Neuronal stem cell (in vitro differentiated cells): ENCODE results near the gene ITGA11.

Experiments
- DNase-seq: peaks from one replicate; pipeline ENCODE4 v3.0.0-alpha.2; 2013; ENCODE audit warnings: low spot score
- H2AFZ ChIP-seq: one replicate; pipeline ENCODE4 v1.6.1; 2013; ENCODE audit warnings: mild to moderate bottlenecking, low read length, inconsistent platforms
- H2AK5ac ChIP-seq: 2 replicates; pipeline ENCODE4 v1.6.1; 2013; ENCODE audit warnings: low read depth, mild to moderate bottlenecking, inconsistent platforms, low read length, moderate library complexity, mixed read lengths
- H2BK120ac ChIP-seq: 2 replicates; pipeline ENCODE4 v1.6.1; 2013; ENCODE audit warnings: low read depth, mild to moderate bottlenecking, inconsistent platforms, low read length, moderate library complexity, mixed read lengths
- H2BK12ac ChIP-seq: one replicate; pipeline ENCODE4 v1.6.1; 2013; ENCODE audit warnings: low read length, inconsistent platforms
- H2BK15ac ChIP-seq: 2 replicates; pipeline ENCODE4 v1.6.1; 2013; ENCODE audit warnings: mild to moderate bottlenecking, low read length, inconsistent platforms, mixed read lengths
- H2BK5ac ChIP-seq: one replicate; pipeline ENCODE4 v1.6.1; 2013; ENCODE audit warnings: inconsistent platforms, mild to moderate bottlenecking, low read length, moderate library complexity
- H3K14ac ChIP-seq: one replicate; pipeline ENCODE4 v1.6.1; 2013; ENCODE audit warnings: low read length, inconsistent platforms
- H3K18ac ChIP-seq: 2 replicates; pipeline ENCODE4 v1.6.1; 2013; ENCODE audit warnings: low read length, inconsistent platforms
- H3K23ac ChIP-seq: 2 replicates; pipeline ENCODE4 v1.6.1; 2013; ENCODE audit warnings: low read depth, mild to moderate bottlenecking, mixed read lengths, low read length, inconsistent platforms; ENCODE audit not compliant: poor library complexity
- H3K27ac ChIP-seq: replicated peaks from 3 replicates; pipeline ENCODE4 v1.5.1; 2013; ENCODE audit warnings: low read length, inconsistent platforms
- H3K27me3 ChIP-seq, 3 experiments: 2 replicates each; pipeline ENCODE4 v1.6.1; 2013; ENCODE audit warnings: low read length in 3 of 3, mild to moderate bottlenecking in 2 of 3, inconsistent platforms in 1 of 3, low read depth in 1 of 3, mixed read lengths in 1 of 3, moderate library complexity in 1 of 3; ENCODE audit not compliant: control insufficient read depth in 3 of 3, insufficient read depth in 3 of 3
- H3K36me3 ChIP-seq, 2 donors: replicated peaks in 1 of 2; 2 replicates each; pipeline ENCODE4 v1.6.1; 2013; ENCODE audit warnings: low read length in 2 of 2; ENCODE audit not compliant: control insufficient read depth in 2 of 2, insufficient read depth in 2 of 2
- H3K4ac ChIP-seq: 2 replicates; pipeline ENCODE4 v1.6.1; 2013; ENCODE audit warnings: inconsistent platforms, mild to moderate bottlenecking, low read length, moderate library complexity
- H3K4me1 ChIP-seq, 2 donors: 1 replicate in 1 of 2; 2 replicates in 1 of 2; pipeline ENCODE4 v1.6.1; 2013; ENCODE audit warnings: low read length in 2 of 2, low read depth in 1 of 2; ENCODE audit not compliant: control insufficient read depth in 2 of 2, insufficient read depth in 1 of 2
- H3K4me2 ChIP-seq: one replicate; pipeline ENCODE4 v1.6.1; 2013; ENCODE audit warnings: mild to moderate bottlenecking, low read length, inconsistent platforms; ENCODE audit not compliant: insufficient read depth, poor library complexity, severe bottlenecking
- H3K4me3 ChIP-seq, 2 donors: 2 replicates each; pipeline ENCODE4 v1.5.1; 2013; ENCODE audit warnings: low read length in 2 of 2, mild to moderate bottlenecking in 2 of 2, inconsistent platforms in 1 of 2, moderate library complexity in 1 of 2
- H3K79me1 ChIP-seq: one replicate; pipeline ENCODE4 v1.6.1; 2013; ENCODE audit warnings: low read depth, mild to moderate bottlenecking, inconsistent platforms, low read length, moderate library complexity
- H3K9ac ChIP-seq: one replicate; pipeline ENCODE4 v1.6.1; 2013; ENCODE audit warnings: mild to moderate bottlenecking, low read depth, low read length, inconsistent platforms; ENCODE audit not compliant: poor library complexity
- H3K9me3 ChIP-seq, 2 donors: replicated peaks in 1 of 2; 2 replicates each; pipeline versions ENCODE3 to v1.6.1; 2013; ENCODE audit warnings: low read length in 2 of 2, mild to moderate bottlenecking in 2 of 2, inconsistent platforms in 1 of 2, low read depth in 1 of 2, mixed read lengths in 1 of 2, moderate library complexity in 1 of 2; ENCODE audit not compliant: control insufficient read depth in 2 of 2, insufficient read depth in 1 of 2
- H4K8ac ChIP-seq: one replicate; pipeline ENCODE4 v1.6.1; 2013; ENCODE audit warnings: low read depth, mild to moderate bottlenecking, inconsistent platforms, low read length, moderate library complexity
- H4K91ac ChIP-seq: one replicate; pipeline ENCODE4 v1.6.1; 2013; ENCODE audit warnings: low read length, low read depth, mild to moderate bottlenecking, inconsistent platforms; ENCODE audit not compliant: poor library complexity
- WGBS, 2 donors: extraction: QIAGEN DNeasy Blood & Tissue Kit; methylation state at CpG; one replicate each; pipeline ENCODE4 v1.1.7; 2013; ENCODE audit warnings: missing lambda C conversion rate in 2 of 2, mixed read lengths in 1 of 2; ENCODE audit not compliant: insufficient read length in 2 of 2, insufficient replicate concordance in 1 of 2; ENCODE audit errors: extremely low coverage in 2 of 2; 5-methylcytosine and 5-hydroxymethylcytosine counted together

Gene ITGA11

GRCh38 chr15:68279779-68280753 is 151.9 kb downstream of the ITGA11 start:
- DNase-seq, result no peak
- no peak overlapping the region for H4K8ac ChIP-seq
- no peak overlapping the region for H2BK15ac ChIP-seq
- no peak overlapping the region for H2BK120ac ChIP-seq
- no peak overlapping the region for H3K14ac ChIP-seq
- no peak overlapping the region for H3K9ac ChIP-seq
- no peak overlapping the region for H3K4me2 ChIP-seq
- no peaks in the 10 kb centered on the region for H3K27me3 ChIP-seq
- H3K4me1 ChIP-seq, result peaks cover 9 to 34% of the 10 kb centered on the region in 2 donors
- peaks cover 5 to 22% of the 10 kb centered on the region in 2 donors for H3K36me3 ChIP-seq
- no peak overlapping the region for H3K23ac ChIP-seq
- no peak overlapping the region for H4K91ac ChIP-seq
- H2BK5ac ChIP-seq, result no peak overlapping the region
- WGBS, 2 donors, result no CpG with 5 or more reads among the region's 11 CpGs
- no peak overlapping the region for H3K27ac ChIP-seq
- no peak overlapping the region for H3K18ac ChIP-seq
- H3K4me3 ChIP-seq, result peak overlapping the region in 1 of 2 donors; percentile 73
- peaks cover 8% of the 10 kb centered on the region for H3K79me1 ChIP-seq
- no peak overlapping the region for H2AFZ ChIP-seq
- H2AK5ac ChIP-seq, result no peak overlapping the region
- peaks cover 3 to 11% of the 10 kb centered on the region in 2 donors for H3K9me3 ChIP-seq
- H2BK12ac ChIP-seq, result no peak overlapping the region
- H3K4ac ChIP-seq, result no peak overlapping the region

GRCh38 chr15:68278595-68279405 is 153.2 kb downstream of the ITGA11 start:
- peak overlapping the region; percentile 43 for H4K8ac ChIP-seq
- no peak for DNase-seq
- peak overlapping the region; percentile 44 for H4K91ac ChIP-seq
- H3K4me1 ChIP-seq, result peaks cover 9 to 34% of the 10 kb centered on the region in 2 donors
- H3K9me3 ChIP-seq, result no peaks in the 10 kb centered on the region
- peak overlapping the region; percentile 73 to 99 for H3K4me3 ChIP-seq
- peaks cover 0 to 10% of the 10 kb centered on the region in 2 donors for H3K36me3 ChIP-seq
- H2AFZ ChIP-seq, result peak overlapping the region; percentile 98
- H2BK12ac ChIP-seq, result peak overlapping the region; percentile 26
- peak overlapping the region; percentile 73 for H3K4me2 ChIP-seq
- H3K23ac ChIP-seq, result peak overlapping the region; percentile 94
- H2BK5ac ChIP-seq, result peak overlapping the region; percentile 15
- H2BK15ac ChIP-seq, result peak overlapping the region; percentile 81
- H3K27me3 ChIP-seq, result no peaks in the 10 kb centered on the region
- peak overlapping the region; percentile 99 for H3K9ac ChIP-seq
- H2BK120ac ChIP-seq, result no peak overlapping the region
- peak overlapping the region; percentile 99 for H2AK5ac ChIP-seq
- H3K4ac ChIP-seq, result no peak overlapping the region
- peak overlapping the region; percentile 99 for H3K27ac ChIP-seq
- H3K18ac ChIP-seq, result peak overlapping the region; percentile 98
- WGBS, 2 donors, result no CpG with 5 or more reads among the region's 23 CpGs
- peak overlapping the region; percentile 65 for H3K14ac ChIP-seq
- peaks cover 4% of the 10 kb centered on the region for H3K79me1 ChIP-seq

DNA sequence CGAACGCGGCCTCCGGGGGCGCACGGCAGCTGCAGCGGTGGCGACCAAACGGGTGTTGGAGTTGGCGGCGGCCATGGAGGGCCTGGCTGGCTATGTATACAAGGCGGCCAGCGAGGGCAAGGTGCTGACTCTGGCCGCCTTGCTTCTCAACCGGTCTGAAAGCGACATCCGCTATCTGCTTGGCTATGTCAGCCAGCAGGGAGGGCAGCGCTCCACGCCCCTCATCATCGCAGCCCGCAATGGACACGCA is 153.7 kb downstream of the ITGA11 start:
- peak overlapping the region; percentile 73 for H3K4me2 ChIP-seq
- no CpG with 5 or more reads among the region's 22 CpGs for WGBS, 2 donors
- peak overlapping the region; percentile 72 for H3K4ac ChIP-seq
- peak overlapping the region; percentile 26 for H2BK12ac ChIP-seq
- peak overlapping the region; percentile 73 to 99 for H3K4me3 ChIP-seq
- no peak overlapping the region for H2BK120ac ChIP-seq
- peaks cover 9 to 34% of the 10 kb centered on the region in 2 donors for H3K4me1 ChIP-seq
- peak overlapping the region; percentile 44 for H4K91ac ChIP-seq
- H2BK5ac ChIP-seq, result peak overlapping the region; percentile 15
- peak overlapping the region; percentile 99 for H2AK5ac ChIP-seq
- peak overlapping the region; percentile 98 for H3K18ac ChIP-seq
- peaks cover 4% of the 10 kb centered on the region for H3K79me1 ChIP-seq
- H3K27me3 ChIP-seq, result no peaks in the 10 kb centered on the region
- peak overlapping the region; percentile 43 for H4K8ac ChIP-seq
- H3K9me3 ChIP-seq, result no peaks in the 10 kb centered on the region
- peak overlapping the region; percentile 99 for H3K27ac ChIP-seq
- H3K9ac ChIP-seq, result peak overlapping the region; percentile 99
- H2BK15ac ChIP-seq, result peak overlapping the region; percentile 81
- H3K36me3 ChIP-seq, result peaks cover 0 to 7% of the 10 kb centered on the region in 2 donors
- DNase-seq, result no peak
- H3K23ac ChIP-seq, result peak overlapping the region; percentile 94
- peak overlapping the region; percentile 65 for H3K14ac ChIP-seq
- H2AFZ ChIP-seq, result peak overlapping the region; percentile 98
